Suprapubic skin (tissue), 3 donors: Measurements from ENCODE around the gene C19orf73.
A peak's percentile ranks its signal among the peaks of the same experiment; 100 is the strongest.

ENCODE experiments used
- CTCF ChIP-seq, 2 donors: fragments of 200-600 bp in 1 of 2; fragments of 450-650 bp in 1 of 2; sonication (generic) in 1 of 2; IDR thresholded peaks; one replicate each; pipeline ENCODE4 v1.5.1; 2016 to 2019; ENCODE audit warnings: antibody characterized with exemption in 2 of 2, mild to moderate bottlenecking in 1 of 2, moderate library complexity in 1 of 2
- POLR2AphosphoS5 ChIP-seq, 3 donors: sonication (generic); formaldehyde crosslinking; IDR thresholded peaks; one replicate each; pipeline ENCODE4 v1.6.1; 2017; ENCODE audit warnings: antibody characterized with exemption in 3 of 3

DNA sequence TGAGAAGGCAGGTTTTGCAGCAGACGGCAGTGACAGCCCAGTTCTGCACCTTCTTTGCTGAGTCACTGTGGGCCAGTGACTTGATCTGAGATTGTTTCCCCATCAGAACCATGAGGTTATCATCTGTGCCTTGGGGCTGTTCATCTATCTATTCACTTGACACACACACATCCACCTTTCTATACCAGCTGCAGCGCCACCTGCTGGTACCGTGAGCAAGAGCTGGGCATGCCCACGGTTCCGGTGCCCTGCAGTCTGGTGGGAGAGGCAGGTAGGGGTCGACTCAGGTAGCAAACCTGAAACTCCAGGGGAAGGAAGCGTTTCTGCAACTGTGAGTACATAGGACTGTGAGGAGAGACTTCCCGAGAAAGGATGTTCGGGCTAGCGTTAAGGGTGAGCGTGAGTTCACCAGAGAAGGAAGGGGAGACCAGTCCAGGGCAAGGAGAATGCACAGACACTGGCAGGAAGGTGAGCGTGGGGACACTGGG, 12.3 kb downstream of the C19orf73 start:
- TF ChIP-seq CTCF (IDR thresholded peaks at IDR 0.05), result peak; percentile 45 to 80
- TF ChIP-seq POLR2AphosphoS5 (IDR thresholded peaks at IDR 0.05), result no peak
